ENCODE data around the gene TRAPPC11. TPM values are rescaled to one million over a fixed set of nuclear protein-coding genes. Genes with fewer than 3 reads are reported as not detected.

Gene TRAPPC11
- total and polyA plus RNA-seq, 11 donors, result 10.4 to 28.5 (median 21.6) TPM

DNA sequence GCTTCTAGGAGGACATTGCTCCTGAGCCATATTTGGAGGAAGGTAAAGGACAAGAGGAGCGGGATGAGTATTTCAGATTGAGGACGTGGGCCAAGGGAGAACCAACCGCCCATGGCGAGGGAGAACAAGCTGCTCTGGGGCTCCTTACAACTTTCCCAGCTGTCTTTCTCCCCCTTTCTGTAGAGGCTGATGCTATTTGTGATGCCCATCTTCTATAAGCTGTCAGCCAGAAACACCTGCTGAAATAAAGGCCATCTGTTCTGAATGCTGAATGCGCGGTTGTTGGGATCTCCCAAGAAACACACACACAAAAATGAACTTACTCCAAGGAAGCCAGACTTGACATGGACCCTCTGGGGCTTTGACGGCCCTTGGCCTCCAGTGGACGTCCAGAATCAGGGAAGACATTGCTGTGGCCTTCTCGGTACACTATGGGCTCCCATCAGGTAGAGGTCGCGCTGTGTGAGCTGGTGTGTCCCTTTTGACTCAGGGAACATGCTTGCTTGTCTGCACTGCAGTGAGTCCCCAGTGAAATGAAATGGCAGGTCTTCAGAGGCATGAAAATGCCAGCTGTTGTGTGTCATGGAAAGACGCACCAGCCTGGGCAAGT, 31.0 kb upstream of the TRAPPC11 start:
- TF ChIP-seq, protein P1, sequence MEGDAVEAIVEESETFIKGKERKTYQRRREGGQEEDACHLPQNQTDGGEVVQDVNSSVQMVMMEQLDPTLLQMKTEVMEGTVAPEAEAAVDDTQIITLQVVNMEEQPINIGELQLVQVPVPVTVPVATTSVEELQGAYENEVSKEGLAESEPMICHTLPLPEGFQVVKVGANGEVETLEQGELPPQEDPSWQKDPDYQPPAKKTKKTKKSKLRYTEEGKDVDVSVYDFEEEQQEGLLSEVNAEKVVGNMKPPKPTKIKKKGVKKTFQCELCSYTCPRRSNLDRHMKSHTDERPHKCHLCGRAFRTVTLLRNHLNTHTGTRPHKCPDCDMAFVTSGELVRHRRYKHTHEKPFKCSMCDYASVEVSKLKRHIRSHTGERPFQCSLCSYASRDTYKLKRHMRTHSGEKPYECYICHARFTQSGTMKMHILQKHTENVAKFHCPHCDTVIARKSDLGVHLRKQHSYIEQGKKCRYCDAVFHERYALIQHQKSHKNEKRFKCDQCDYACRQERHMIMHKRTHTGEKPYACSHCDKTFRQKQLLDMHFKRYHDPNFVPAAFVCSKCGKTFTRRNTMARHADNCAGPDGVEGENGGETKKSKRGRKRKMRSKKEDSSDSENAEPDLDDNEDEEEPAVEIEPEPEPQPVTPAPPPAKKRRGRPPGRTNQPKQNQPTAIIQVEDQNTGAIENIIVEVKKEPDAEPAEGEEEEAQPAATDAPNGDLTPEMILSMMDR (IDR thresholded peaks at IDR 0.05), result no peak
- no peak for TF ChIP-seq POLR2A (IDR thresholded peaks at IDR 0.05)
- no peak overlapping the region for H3K4me3 ChIP-seq
- H3K9me3 ChIP-seq, result no peaks in the 10 kb centered on the region
- no peaks in the 10 kb centered on the region for H3K36me3 ChIP-seq
- ATAC-seq, result no peak
- DNase-seq, result no peak
- no peaks in the 10 kb centered on the region for H3K4me1 ChIP-seq
- H3K27me3 ChIP-seq, result no peaks in the 10 kb centered on the region
- intact Hi-C loops (cut with DNase I), result no loop called here
- H3K27ac ChIP-seq, result no peak overlapping the region
- 86 to 92% (median 88%) methylated on average over 11 to 12 of the region's 12 CpGs for WGBS, 4 donors

DNA sequence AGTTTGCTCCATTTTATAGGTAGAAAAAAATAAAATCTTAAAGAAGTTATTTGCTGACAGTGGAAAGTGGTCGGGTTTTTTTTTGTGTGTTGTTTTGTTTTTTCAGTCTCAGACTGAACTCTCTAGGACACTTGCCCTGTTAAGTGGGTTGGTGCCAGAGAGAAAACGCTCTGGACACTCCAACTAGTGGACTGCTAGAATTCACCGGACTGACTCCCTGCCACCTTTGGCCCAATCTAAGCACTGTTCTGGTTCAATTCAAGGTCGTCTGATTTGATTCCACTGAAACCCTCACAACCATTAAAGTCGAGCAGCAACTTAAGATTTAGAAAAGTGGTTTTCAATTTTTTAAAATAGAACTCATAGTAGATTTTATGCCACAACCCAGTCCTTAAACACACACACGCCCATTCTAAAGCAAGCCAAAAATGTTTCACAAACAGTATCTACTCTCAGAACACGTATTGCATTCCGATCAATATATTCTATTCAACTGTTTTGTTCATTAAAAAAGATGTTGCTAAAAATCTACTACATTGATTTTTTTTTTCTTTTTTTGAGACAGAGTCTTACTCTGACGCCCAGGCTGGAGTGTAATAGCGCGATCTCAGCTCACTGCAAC, 27.4 kb upstream of the TRAPPC11 start:
- Histone ChIP-seq H3K27ac (no peak overlapping the region), H3K4me1 (peaks cover 0 to 11% (median 0%) of the 10 kb centered on the region in 12 donors), H3K36me3 (no peaks in the 10 kb centered on the region), H3K9me3 (no peaks in the 10 kb centered on the region), H3K4me3 (no peak overlapping the region), H3K27me3 (no peaks in the 10 kb centered on the region)
- WGBS, 4 donors, result 80 to 88% (median 81%) methylated on average over 11 of the region's 11 CpGs
- intact Hi-C loops (cut with DNase I), result no loop called here
- no peak for TF ChIP-seq POLR2A (IDR thresholded peaks at IDR 0.05)
- TF ChIP-seq, protein P1 (IDR thresholded peaks at IDR 0.05), result no peak
- ATAC-seq (no peak), DNase-seq (no peak)

DNA sequence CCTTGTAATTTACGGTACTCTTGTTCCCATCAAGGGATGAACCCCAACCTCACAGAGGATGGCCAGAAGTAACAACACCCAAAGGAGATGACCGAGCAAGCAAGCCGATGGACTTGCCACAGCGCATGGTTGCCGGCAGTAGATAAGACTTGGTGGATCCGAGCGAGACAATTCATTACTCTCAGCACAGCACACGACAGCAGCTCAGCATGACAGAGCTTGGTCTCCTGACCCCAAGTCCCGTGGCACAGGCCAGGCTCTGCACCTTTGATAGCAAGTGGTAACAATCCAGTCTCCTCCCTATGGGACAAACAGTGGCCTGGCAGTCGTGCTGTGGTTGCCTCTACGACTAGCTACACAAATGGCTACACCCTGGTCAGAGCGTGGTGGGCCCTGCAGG, 26.4 kb upstream of the TRAPPC11 start:
- Histone ChIP-seq H3K4me3 (no peak overlapping the region), H3K9me3 (no peaks in the 10 kb centered on the region), H3K4me1 (peaks cover 0 to 18% (median 2%) of the 10 kb centered on the region in 12 donors), H3K36me3 (no peaks in the 10 kb centered on the region), H3K27me3 (no peaks in the 10 kb centered on the region), H3K27ac (no peak overlapping the region)
- DNase-seq (no peak), ATAC-seq (no peak)
- intact Hi-C loops (cut with DNase I), result no loop called here
- TF ChIP-seq, protein P1 (IDR thresholded peaks at IDR 0.05), result no peak
- no peak for TF ChIP-seq POLR2A (IDR thresholded peaks at IDR 0.05)
- WGBS, 4 donors, result 77 to 87% (median 84%) methylated on average over 10 to 12 of the region's 12 CpGs

DNA sequence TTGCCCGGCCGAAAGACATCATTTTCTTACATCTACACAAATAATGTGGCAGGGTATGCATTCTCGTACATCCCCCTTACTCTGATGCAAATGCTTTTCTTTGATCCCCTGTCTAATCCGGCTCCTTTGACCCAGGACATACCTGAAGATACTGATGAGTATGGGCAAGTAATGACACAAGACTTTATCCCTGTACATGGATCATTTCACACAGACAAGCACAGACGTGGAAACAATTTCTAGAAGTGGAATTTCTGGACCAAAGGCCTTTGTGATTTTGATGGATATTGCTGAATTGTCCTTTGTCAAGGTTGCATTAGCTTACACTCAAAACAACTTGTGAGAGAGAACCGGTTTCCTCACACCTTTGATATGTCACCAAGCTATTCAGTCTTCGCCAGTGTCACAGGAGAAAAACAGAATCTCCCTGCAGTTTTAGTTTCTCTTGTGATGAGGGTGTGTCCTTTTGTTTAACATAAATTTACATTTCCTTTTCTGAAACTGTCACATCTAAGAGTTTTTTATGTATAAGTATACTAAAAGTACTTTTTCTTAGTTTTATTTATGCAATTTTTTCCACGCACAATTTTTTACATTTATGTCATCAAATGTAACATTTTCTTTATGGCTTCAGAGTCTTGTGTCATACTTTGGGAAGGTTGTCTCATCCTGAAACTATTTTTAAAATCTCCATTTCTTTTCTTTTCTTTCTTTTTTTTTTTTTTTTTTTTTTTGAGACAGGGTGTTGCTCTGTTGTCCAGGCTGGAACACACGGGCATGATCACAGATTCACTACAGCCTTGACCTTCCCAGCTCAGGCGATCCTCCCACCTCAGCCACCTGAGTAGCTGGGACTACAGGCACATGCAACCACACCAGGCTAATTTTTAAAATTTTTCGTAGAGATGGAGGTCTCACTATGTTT, 25.4 kb upstream of the TRAPPC11 start:
- Histone ChIP-seq H3K9me3 (no peaks in the 10 kb centered on the region), H3K27me3 (no peaks in the 10 kb centered on the region), H3K4me3 (no peak overlapping the region), H3K36me3 (no peaks in the 10 kb centered on the region), H3K27ac (no peak overlapping the region), H3K4me1 (peaks cover 0 to 18% (median 2%) of the 10 kb centered on the region in 12 donors)
- DNase-seq (no peak), ATAC-seq (no peak)
- 83 to 85% (median 84%) methylated on average over 11 of the region's 11 CpGs for WGBS, 4 donors
- no peak for TF ChIP-seq POLR2A (IDR thresholded peaks at IDR 0.05)
- TF ChIP-seq, protein P1 (IDR thresholded peaks at IDR 0.05), result no peak
- intact Hi-C loops (cut with DNase I), result no loop called here
